Right renal cortex interstitium (tissue), 3 donors: ENCODE results near the gene IGFBP3. TPM values are rescaled to one million over a fixed set of nuclear protein-coding genes. Genes with fewer than 3 reads are reported as not detected.

ENCODE experiments used
- DNase-seq, 3 donors: peaks; one replicate each; pipeline ENCODE4 v3.0.0-alpha.2; 2013; ENCODE audit warnings: low read depth in 3 of 3, low spot score in 2 of 3
- polyA plus RNA-seq, 3 donors: library from polyadenylated mRNA; unstranded; fragments of 120-200 nt; gene quantifications; one replicate each; pipeline ENCODE4 v1.2.1, GENCODE V29; 2013; ENCODE audit not compliant: insufficient read length in 3 of 3

Gene IGFBP3
- polyA plus RNA-seq, 3 donors: 74.9 to 102 (median 87.9) TPM

GRCh38 chr7:45923290-45923689, 2.2 kb upstream of the IGFBP3 start:
- DNase-seq: peak in 2 of 3 donors; percentile 62 to 70

DNA sequence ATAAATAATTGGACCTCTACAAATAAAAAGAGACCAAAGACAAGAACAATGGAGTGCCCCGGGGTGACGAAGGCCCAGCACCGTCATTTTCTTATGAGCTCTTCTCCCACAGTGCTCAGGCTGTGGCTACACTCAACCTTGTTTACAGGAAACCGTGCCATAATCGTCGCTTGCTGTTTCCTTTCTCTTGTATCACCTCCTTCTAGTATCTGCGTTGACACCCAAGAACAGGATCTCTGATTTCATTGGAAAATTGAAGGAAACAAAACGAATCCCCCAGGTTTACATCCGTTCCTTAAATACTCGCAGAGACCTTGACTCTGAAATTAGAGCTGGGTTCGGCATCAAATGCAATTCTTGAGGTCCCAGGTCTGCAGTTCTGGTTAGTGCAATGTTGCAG, 1.7 kb upstream of the IGFBP3 start:
- DNase-seq: peak in 1 of 3 donors; percentile 33

DNA sequence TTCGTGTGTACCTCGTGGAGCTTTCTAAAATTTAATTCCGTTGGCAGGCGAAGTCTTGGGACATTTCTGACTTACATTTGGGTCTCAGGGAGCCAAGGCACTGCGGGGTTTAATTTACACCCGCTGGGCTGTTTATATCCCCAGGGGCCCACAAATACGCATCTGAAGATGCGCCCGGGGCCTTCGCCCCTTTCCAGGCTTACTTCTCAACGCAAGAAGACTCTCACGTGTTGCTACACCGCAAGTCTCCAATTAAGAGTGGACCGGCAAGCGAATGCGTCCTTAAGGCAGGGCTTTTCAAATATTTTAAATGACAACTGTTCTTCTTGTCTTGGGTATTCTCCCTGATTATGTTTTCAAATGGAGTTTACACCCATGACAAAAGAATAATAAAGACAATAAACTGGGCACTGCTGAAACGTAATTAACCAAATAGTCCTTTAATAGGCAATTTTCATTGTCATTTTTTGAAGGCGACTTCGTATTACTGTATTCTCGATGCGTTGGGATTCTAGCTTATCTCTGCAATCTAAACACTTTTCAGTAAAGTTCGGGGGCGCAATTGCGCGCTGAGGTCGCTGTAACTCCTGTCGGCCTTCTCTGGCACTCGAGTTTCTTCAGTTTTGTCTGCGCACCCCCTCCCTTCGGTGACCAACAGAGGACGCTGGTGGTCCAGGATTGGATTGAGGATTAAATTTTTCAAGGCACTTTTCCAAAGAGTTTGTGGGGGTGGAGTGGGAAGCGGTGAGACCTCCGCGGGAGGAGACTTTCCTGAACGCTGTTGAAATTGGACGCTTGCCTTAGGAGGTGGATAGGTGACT, 837 bp upstream of the IGFBP3 start:
- DNase-seq: peak in 2 of 3 donors; percentile 69 to 77

- no peak for DNase-seq
Measured at GRCh38 chr7:45921381-45921698, 268 bp upstream of the IGFBP3 start.

DNA sequence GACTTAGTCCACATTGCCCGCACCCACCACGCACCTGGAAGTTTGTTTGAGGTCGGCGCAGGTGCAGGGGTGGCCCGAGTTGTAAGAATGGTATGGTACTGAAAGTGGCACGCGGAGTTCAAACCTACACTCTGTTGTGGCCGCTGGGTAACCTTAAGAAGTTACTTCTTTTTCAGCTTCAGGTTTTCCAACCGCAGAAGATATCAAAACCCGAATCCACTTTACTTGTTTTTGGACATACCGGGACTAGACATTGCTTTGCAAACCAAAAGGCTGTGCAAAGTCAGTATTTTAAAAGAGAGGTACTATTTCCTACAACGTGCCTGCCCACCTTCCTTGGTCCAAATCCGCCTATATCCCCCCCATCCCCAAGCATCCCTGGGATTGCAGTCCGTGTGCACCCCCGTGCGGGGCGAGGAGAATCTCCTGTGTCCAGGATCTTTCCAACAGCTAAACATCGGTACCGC, 1.0 kb downstream of the IGFBP3 start:
- DNase-seq: no peak

DNA sequence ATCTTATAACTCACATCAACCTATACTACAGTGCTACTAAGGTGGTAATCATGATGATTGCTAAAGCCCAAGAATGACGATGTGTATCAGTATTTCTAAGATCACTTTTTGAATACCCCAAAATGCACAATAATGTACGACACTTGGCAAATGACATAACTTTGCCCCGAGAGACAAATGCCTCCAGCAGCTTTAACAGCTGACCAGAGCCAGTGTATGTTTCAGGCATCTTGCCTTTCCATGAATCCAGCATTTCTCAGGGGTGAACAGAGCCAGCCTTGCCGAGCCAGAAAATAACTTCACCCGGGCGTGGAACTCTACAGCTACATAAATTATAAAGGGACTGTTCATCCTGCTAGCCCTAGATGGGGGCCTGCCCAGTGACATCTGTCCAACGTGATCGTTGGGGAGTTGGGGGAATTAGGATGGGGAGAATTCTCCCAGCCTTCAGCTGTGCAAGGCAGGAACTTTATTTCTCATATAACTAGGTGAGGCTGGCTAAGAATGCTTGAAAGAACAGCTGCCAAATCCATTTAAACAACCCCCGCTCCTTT, 1.8 kb downstream of the IGFBP3 start:
- no peak for DNase-seq

DNA sequence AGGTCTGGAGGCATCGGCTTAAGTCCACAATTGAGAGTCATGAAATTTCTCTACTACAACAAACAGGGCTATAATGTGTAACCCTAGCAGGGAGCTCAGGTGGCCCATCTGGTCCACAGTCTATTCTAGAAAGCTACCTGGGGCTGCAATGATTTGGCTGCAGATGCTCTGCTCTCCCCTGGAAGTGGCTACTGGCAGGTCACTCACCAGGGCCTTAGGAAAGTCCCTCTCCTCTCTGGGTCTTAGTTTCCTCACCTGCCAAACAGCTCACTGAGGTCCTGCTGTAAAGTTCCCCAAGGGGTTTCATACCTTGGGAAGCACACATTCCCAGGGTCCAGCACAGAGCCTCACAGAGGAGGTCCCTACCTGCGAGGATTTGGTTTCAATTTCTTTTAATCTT, 2.5 kb downstream of the IGFBP3 start:
- no peak for DNase-seq

DNA sequence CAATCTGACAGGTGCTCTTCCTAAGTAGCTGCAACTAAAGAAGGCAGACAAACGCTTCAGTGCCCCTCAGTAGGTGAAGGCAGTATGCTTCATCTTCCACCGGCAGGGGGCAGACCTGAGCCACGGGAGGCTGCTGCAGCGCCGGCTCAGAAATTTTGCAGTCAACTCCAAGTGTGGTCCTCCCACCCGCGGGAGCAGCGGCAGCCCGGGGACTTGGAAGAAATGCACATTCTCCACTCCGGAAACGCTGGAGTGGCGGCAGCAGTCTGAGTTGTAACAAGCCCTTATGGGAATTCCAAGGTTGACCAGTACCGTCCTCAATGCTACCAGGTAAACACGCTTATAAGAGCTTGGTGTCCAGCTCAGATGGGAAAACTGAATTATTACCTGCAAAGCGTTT, 3.4 kb downstream of the IGFBP3 start:
- DNase-seq: peak in 2 of 3 donors; percentile 45 to 65

GRCh38 chr7:45917064-45917463, 4.0 kb downstream of the IGFBP3 start:
- DNase-seq: no peak

DNA sequence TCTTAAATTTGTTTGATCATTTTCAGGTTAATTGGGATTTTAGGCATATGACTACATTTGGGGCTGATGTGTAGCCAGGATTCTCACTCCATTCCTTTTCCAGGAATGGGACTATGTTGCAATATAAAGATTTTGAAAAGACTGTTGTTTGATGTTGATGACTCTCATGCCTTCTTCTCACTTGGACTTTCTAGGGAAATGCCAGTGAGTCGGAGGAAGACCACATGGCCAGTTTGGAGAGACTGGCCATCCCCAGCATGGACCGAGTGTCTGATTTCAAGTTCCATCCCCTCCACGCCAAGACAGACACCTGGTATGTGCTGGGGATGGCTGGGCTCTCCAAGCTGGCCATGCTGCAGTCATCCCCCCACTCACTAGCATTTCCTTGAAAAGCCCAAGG, 5.5 kb downstream of the IGFBP3 start:
- no peak for DNase-seq

DNA sequence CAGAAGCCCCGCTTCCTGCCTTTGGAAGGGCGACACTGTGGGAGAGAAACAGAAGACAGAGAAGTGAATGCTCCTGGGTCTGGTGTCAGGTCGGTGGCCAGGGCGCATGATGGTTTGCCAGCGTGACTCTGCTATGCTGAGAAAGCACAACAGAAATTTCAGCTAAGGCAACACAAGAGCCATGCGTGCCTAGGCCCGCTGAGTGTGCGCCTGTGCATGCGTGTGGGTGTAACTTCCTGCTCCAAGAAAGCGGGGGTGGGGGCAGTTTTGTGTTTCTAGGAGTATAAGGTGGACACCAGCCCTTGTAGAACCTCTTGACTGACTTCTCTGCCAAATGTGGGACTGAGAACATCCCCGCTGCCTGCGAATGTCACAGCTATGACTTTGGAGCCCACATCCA, 6.2 kb downstream of the IGFBP3 start:
- DNase-seq: no peak

DNA sequence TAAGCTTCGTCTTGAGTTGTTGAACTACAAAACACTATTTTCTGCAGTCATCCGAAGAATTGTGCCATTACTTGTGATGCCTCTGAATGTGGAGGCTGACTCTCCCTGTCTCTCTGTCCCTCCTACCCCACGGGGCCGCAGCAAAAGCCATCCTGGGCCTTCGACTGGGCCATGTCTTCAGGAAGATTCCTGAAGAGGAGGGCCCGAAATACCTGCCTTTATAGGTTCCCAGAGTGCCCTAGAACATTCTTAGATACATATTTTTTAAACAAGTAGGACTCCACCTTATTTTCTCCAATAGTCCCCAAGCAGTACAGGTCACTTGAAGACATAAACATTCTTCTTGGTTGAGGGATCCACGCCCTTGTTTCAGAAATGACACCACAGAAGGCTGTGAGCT, 8.1 kb downstream of the IGFBP3 start:
- DNase-seq: no peak

- no peak for DNase-seq
Measured at GRCh38 chr7:45911311-45911710, 9.8 kb downstream of the IGFBP3 start.

- DNase-seq: no peak
Measured at GRCh38 chr7:45910855-45911254, 10.2 kb downstream of the IGFBP3 start.

GRCh38 chr7:45909561-45909960, 11.5 kb downstream of the IGFBP3 start:
- DNase-seq: no peak

DNA sequence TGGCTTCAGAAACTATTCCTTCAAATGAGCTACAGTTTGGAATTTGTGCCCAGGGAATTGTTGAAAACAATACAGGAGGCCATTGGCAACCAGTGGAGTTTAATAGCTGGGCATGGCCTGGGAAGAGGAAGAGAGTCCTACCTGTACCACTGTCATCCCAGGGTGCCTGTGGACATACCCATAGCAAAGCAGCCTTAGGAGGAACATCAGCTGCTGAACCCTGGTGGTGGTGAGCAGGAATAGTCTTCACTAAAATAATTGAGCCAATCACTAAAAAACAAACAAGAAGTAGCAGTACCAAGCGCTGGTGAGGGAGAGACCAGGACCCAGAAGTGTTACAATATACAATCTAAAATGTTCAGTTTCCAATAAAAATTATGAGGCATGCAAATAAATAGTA, 18.3 kb downstream of the IGFBP3 start:
- no peak for DNase-seq

DNA sequence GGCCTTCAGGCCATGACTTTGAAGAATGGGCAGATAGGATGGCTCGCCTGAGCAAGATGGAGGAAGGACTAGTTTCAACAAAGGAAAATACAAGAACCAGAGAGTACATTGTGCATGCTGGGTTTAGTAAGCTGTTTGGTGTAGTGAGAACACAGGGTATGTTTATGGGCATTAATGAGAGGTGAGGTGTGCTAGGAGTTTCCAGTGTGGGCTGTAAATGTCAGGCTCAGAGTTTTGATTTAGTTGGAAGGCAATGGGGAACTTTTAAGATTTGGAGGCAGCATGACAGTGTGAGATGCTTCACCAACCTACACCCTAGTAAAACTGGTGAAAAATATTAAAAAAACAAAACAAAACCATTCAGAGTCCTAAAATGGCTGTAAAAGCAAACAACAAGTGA, 19.5 kb downstream of the IGFBP3 start:
- DNase-seq: no peak

DNA sequence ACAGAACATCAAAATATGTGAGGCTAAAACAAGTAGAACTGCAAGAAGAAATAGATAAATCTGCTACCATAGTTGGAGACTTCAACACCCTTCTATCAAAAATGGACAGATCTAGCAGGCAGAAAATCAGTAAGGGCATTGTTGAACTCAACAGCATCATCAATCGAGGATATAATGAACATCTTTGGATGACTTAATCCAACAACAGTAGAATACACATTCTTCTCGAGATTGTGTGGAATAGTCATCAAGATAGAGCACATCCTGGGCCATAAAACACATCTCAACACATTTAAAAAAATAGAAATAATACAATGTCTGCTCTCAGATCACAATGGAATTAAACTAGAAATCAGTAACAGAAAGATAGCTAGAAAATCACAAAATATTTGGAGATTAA, 22.9 kb downstream of the IGFBP3 start:
- DNase-seq: no peak

DNA sequence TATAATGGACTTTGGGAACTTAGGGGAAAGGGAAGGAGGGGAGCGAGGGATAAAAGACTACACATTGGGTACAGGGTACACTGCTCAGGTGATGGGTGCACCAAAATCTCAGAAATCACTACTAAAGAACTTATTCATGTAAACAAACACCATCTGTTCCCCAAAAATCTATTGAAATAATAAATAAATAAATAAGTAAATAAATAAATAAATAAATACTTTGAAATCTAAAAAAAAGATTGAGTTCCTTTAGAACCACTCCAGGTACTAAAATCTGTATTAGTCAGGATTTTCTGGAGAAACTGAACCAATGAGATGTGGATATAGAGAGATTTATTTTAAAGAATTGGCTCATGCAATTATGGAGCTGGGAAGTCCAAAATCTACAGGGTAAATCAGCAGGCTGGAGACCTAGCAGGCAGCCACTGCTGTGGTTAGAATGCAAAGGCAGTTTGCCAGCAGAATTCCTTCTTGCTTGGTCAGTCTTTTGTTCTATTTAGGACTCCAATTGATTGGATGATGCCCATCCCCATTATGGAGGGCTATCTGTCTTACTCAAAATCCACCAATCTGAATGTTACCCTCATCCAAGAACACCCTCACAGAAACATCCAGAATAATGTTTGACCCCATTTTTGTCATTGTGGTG, 23.9 kb downstream of the IGFBP3 start:
- DNase-seq: no peak

- DNase-seq: no peak
Measured at GRCh38 chr7:45894665-45895062, 26.4 kb downstream of the IGFBP3 start.

- no peak for DNase-seq
Measured at GRCh38 chr7:45893996-45894664, 26.9 kb downstream of the IGFBP3 start.
